Stimulated activated memory B cell treated with anti-CD40 and anti-IgM and Interleukin-4, amounts not matched to agents 10 μg/mL and 1 μg/mL and 100 μg/mL, for 72 hours (primary cell): Measurements from ENCODE around the gene LRRN3.

ENCODE experiments used
- ATAC-seq: fragments of 150-1000 bp; cut with Tn5 transposase; 2 replicates; pipeline ENCODE4 v1.10.0; 2021
- H3K27ac Mint-ChIP-seq: one replicate; pipeline ENCODE4 v1.8.0; 2022; ENCODE audit warnings: mild to moderate bottlenecking, mixed read lengths
- H3K27me3 Mint-ChIP-seq: one replicate; pipeline ENCODE4 v1.8.0; 2022; ENCODE audit warnings: mixed read lengths
- H3K36me3 Mint-ChIP-seq: one replicate; pipeline ENCODE4 v1.8.0; 2022; ENCODE audit warnings: mixed read lengths
- H3K4me1 Mint-ChIP-seq: one replicate; pipeline ENCODE4 v1.8.0; 2022; ENCODE audit warnings: mixed read lengths
- H3K4me3 Mint-ChIP-seq: one replicate; pipeline ENCODE4 v1.8.0; 2022; ENCODE audit warnings: mild to moderate bottlenecking, moderate library complexity, mixed read lengths
- H3K9me3 Mint-ChIP-seq: one replicate; pipeline ENCODE4 v1.8.0; 2022; ENCODE audit warnings: mixed read lengths

The LRRN3 gene

GRCh38 chr7:111147708-111148533, 57.0 kb downstream of the LRRN3 start:
- peaks cover 5% of the 10 kb centered on the region for H3K4me1 Mint-ChIP-seq
- H3K27me3 Mint-ChIP-seq: no peaks in the 10 kb centered on the region
- H3K9me3 Mint-ChIP-seq: peaks cover 2% of the 10 kb centered on the region
- H3K4me3 Mint-ChIP-seq: no peak overlapping the region
- no peak overlapping the region for H3K27ac Mint-ChIP-seq
- ATAC-seq: no peak
- no peaks in the 10 kb centered on the region for H3K36me3 Mint-ChIP-seq

GRCh38 chr7:111150709-111151108, 59.8 kb downstream of the LRRN3 start:
- no peaks in the 10 kb centered on the region for H3K4me1 Mint-ChIP-seq

GRCh38 chr7:111159426-111159825, 68.5 kb downstream of the LRRN3 start:
- Mint-ChIP-seq H3K9me3 (peaks cover 2% of the 10 kb centered on the region), H3K36me3 (peaks cover 6% of the 10 kb centered on the region), H3K27ac (no peak overlapping the region), H3K27me3 (no peaks in the 10 kb centered on the region), H3K4me1 (no peaks in the 10 kb centered on the region), H3K4me3 (no peak overlapping the region)
- no peak for ATAC-seq

More at GRCh38 chr7:111150709-111151108, 59.8 kb downstream of the LRRN3 start:
- Mint-ChIP-seq H3K36me3 (no peaks in the 10 kb centered on the region), H3K9me3 (peaks cover 2% of the 10 kb centered on the region), H3K27me3 (no peaks in the 10 kb centered on the region), H3K4me3 (no peak overlapping the region), H3K27ac (no peak overlapping the region)
- no peak for ATAC-seq

GRCh38 chr7:111160297-111160696, 69.4 kb downstream of the LRRN3 start:
- H3K9me3 Mint-ChIP-seq: peaks cover 2% of the 10 kb centered on the region

DNA sequence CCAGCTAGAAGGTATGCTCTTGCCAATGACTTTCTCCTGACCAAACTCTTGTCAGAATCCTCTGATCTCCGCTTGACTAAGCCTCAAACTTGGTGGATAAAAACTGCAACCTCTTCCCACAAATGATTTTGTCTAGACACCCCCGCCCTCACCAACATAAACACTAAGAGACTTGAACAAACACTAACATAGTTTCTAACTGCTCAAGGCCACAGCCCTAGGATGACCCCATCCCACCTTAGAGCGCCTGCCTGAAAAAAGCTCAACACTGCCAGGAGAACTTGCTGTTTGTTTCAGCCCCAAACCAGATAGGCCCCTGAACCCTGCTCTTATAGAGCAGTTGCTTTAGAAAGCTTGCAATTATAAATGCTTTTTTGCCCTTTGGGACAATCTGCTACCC, 71.8 kb downstream of the LRRN3 start:
- Mint-ChIP-seq H3K4me3 (no peak overlapping the region), H3K27me3 (no peaks in the 10 kb centered on the region), H3K27ac (no peak overlapping the region), H3K9me3 (no peaks in the 10 kb centered on the region), H3K36me3 (no peaks in the 10 kb centered on the region), H3K4me1 (no peaks in the 10 kb centered on the region)
- ATAC-seq: no peak

More at GRCh38 chr7:111160297-111160696, 69.4 kb downstream of the LRRN3 start:
- Mint-ChIP-seq H3K36me3 (peaks cover 6% of the 10 kb centered on the region), H3K27me3 (no peaks in the 10 kb centered on the region), H3K4me3 (no peak overlapping the region), H3K27ac (no peak overlapping the region), H3K4me1 (no peaks in the 10 kb centered on the region)
- no peak for ATAC-seq

DNA sequence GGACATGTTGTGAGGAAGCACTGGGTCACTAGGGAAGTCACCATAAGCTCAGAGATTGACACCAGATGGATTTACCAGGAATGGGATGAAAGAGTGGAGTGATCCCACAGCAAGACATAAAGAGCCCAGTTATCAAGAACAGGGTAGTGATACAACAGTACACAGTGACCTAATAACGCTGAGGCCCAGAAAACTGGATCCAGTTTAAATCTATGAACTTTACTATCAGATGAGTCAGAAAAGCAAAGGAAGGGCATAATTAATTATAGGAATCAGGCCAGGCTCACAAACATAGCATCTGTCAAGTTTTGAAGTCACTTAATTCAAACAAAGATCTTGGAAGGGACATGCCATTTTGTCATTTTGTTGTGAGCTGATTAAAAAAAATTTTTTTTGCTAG, 73.5 kb downstream of the LRRN3 start:
- ATAC-seq: no peak
- H3K27me3 Mint-ChIP-seq: no peaks in the 10 kb centered on the region
- H3K27ac Mint-ChIP-seq: no peak overlapping the region
- no peaks in the 10 kb centered on the region for H3K4me1 Mint-ChIP-seq
- H3K4me3 Mint-ChIP-seq: no peak overlapping the region
- no peaks in the 10 kb centered on the region for H3K9me3 Mint-ChIP-seq
- H3K36me3 Mint-ChIP-seq: no peaks in the 10 kb centered on the region

DNA sequence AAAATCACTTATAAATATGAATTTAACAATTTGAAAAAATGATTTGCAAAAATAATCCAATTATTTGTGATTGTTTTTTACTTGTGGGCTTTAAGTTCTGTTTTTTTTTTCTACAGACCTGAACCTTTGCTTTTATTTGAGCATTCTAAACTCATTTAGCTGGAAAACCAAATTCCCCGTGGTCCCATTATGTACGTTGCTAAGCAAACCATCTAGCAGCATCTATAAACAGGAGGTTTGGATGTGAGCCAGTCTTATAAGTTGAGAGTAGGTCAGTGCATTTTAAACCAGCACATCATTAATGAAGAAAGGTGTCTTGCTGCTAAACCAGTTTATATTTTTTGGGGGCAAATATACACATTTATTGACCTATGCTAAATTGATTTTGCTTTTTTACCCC, 77.3 kb downstream of the LRRN3 start:
- Mint-ChIP-seq H3K27me3 (no peaks in the 10 kb centered on the region), H3K36me3 (no peaks in the 10 kb centered on the region), H3K9me3 (no peaks in the 10 kb centered on the region), H3K4me3 (no peak overlapping the region), H3K27ac (no peak overlapping the region), H3K4me1 (no peaks in the 10 kb centered on the region)
- ATAC-seq: no peak

DNA sequence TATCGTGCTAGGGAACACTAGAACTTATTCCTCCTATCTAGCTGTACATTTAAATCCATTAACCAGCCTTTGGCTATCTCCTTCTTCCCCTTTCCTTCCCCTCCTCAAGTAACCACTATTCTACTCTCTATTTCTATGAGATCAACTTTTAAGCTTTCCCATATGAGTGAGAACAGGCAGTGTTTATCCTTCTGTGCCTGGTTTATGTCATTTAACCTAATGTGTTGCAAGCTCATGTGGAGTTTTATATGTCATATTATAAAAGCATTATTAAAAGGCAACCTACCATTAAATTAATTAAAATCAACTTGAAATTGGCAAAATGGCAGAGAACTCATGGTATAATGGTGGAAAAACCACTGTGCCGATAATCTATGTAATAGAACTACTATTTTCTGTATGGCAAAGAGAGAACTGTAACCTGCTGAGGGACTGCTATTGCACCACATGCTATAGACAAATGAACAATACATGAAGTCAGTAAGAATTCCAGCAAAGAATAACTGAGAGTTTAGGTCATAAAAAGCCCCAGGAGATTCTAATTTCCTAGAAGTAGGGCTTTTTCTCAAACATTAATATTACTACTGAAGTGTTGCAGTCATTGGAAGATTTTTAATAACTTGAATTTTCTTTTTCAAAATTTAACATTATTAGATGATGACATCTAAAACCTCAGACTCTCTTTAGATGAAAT, 81.8 kb downstream of the LRRN3 start:
- H3K27me3 Mint-ChIP-seq: no peaks in the 10 kb centered on the region
- no peak for ATAC-seq
- no peaks in the 10 kb centered on the region for H3K36me3 Mint-ChIP-seq
- no peaks in the 10 kb centered on the region for H3K9me3 Mint-ChIP-seq
- H3K27ac Mint-ChIP-seq: no peak overlapping the region
- H3K4me3 Mint-ChIP-seq: no peak overlapping the region
- H3K4me1 Mint-ChIP-seq: no peaks in the 10 kb centered on the region

GRCh38 chr7:111173528-111173927, 82.6 kb downstream of the LRRN3 start:
- Mint-ChIP-seq H3K27me3 (no peaks in the 10 kb centered on the region), H3K4me1 (no peaks in the 10 kb centered on the region), H3K27ac (no peak overlapping the region), H3K36me3 (peaks cover 1% of the 10 kb centered on the region), H3K4me3 (no peak overlapping the region), H3K9me3 (no peaks in the 10 kb centered on the region)
- ATAC-seq: no peak

DNA sequence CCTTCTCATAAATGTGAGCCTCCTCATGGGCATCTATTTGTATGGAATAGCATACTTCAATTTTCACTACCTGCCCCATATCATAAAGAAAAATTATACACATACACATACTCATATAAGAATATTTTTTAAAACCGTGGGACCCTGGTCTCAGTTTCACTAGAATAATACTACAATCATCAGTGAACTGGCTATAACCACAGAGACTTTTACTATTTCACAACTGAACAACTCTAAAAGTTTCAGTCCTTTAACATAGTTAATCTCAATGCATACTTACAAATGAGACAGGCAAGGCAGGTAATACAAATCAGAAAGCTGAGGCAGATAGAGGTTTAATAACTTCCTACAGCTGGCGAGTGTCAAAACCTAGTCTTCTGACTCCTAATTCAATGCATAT, 83.1 kb downstream of the LRRN3 start:
- Mint-ChIP-seq H3K4me1 (no peaks in the 10 kb centered on the region), H3K27ac (no peak overlapping the region), H3K4me3 (no peak overlapping the region), H3K36me3 (peaks cover 5% of the 10 kb centered on the region), H3K27me3 (no peaks in the 10 kb centered on the region), H3K9me3 (no peaks in the 10 kb centered on the region)
- no peak for ATAC-seq

DNA sequence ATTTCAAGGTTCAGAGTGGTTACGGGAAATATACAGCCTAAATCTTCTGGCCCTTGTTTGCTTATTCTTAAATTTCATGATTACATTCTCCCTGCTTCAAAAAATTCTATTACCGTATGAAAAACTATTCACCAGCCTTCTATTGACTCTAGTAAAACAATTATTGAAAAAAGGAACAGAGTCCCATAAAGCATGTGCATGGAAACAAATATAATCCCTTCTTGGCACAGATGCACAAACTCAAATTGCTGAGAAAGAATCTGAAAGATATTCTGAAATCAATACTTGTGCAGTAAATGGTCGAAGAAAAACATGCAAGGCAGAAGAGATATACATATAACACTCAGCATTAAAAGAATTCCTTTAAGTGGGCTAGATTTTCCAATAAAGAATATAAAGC, 83.6 kb downstream of the LRRN3 start:
- Mint-ChIP-seq H3K27me3 (no peaks in the 10 kb centered on the region), H3K27ac (no peak overlapping the region), H3K4me3 (no peak overlapping the region), H3K9me3 (no peaks in the 10 kb centered on the region), H3K36me3 (peaks cover 5% of the 10 kb centered on the region), H3K4me1 (no peaks in the 10 kb centered on the region)
- no peak for ATAC-seq
